Hepatocyte (in vitro differentiated cells): ENCODE data around the gene FMO3. TPM values are rescaled to one million over a fixed set of nuclear protein-coding genes. Genes with fewer than 3 reads are reported as not detected.
A peak's percentile ranks its signal among the peaks of the same experiment; 100 is the strongest.

Source experiments
- DNase-seq: peaks from one replicate; pipeline ENCODE4 v3.0.0-alpha.2; 2016; ENCODE audit warnings: low spot score
- H2AFZ ChIP-seq: fragments of 200-600 bp; sonication (generic); 2 replicates; pipeline ENCODE4 v1.6.0; 2016; ENCODE audit warnings: antibody characterized with exemption, mild to moderate bottlenecking
- H3K27ac ChIP-seq: fragments of 200-600 bp; sonication (generic); 2 replicates; pipeline ENCODE4 v1.5.1; 2016; ENCODE audit warnings: mild to moderate bottlenecking
- H3K27me3 ChIP-seq: fragments of 200-600 bp; sonication (generic); 2 replicates; pipeline ENCODE4 v1.6.1; 2016
- H3K36me3 ChIP-seq: fragments of 200-600 bp; sonication (generic); replicated peaks from 2 replicates; pipeline ENCODE4 v1.5.1; 2016; ENCODE audit warnings: low read depth; ENCODE audit not compliant: insufficient read depth
- H3K4me1 ChIP-seq: fragments of 200-600 bp; sonication (generic); 2 replicates; pipeline ENCODE4 v1.5.1; 2016; ENCODE audit warnings: mild to moderate bottlenecking, moderate library complexity; ENCODE audit not compliant: insufficient read depth
- H3K4me2 ChIP-seq: fragments of 200-600 bp; sonication (generic); 2 replicates; pipeline ENCODE4 v1.6.0; 2016
- H3K4me3 ChIP-seq: fragments of 200-600 bp; sonication (generic); 2 replicates; pipeline ENCODE4 v1.5.1; 2016; ENCODE audit warnings: mild to moderate bottlenecking
- H3K79me2 ChIP-seq: fragments of 200-600 bp; sonication (generic); 2 replicates; pipeline ENCODE4 v1.6.0; 2017; ENCODE audit warnings: mild to moderate bottlenecking
- H3K9me2 ChIP-seq: fragments of 200-600 bp; sonication (generic); replicated peaks from 2 replicates; pipeline ENCODE4 v1.6.0; 2017; ENCODE audit warnings: mild to moderate bottlenecking; ENCODE audit not compliant: insufficient read depth
- H3K9me3 ChIP-seq: fragments of 200-600 bp; sonication (generic); 2 replicates; pipeline ENCODE4 v1.5.1; 2016; ENCODE audit warnings: low read depth, mild to moderate bottlenecking
- H4K20me1 ChIP-seq: fragments of 200-600 bp; sonication (generic); 2 replicates; pipeline ENCODE4 v1.6.0; 2016; ENCODE audit warnings: mild to moderate bottlenecking; ENCODE audit not compliant: insufficient read depth, poor library complexity, severe bottlenecking
- EZH2 ChIP-seq: fragments of 200-600 bp; sonication (generic); IDR thresholded peaks from 2 replicates; pipeline ENCODE4 v1.6.1; 2016; ENCODE audit warnings: antibody characterized with exemption, mild to moderate bottlenecking, borderline replicate concordance
- EZH2phosphoT487 ChIP-seq: fragments of 200-600 bp; sonication (generic); IDR thresholded peaks from one replicate; pipeline ENCODE4 v1.6.1; 2018; ENCODE audit warnings: antibody characterized with exemption, mild to moderate bottlenecking, low read depth, moderate library complexity; ENCODE audit not compliant: unreplicated experiment, severe bottlenecking
- WGBS: methylation state at CpG from one replicate; pipeline ENCODE4 v1.1.6; 2016; ENCODE audit warnings: low lambda C conversion rate; ENCODE audit errors: missing lambda C conversion rate; 5-methylcytosine and 5-hydroxymethylcytosine counted together
- polyA plus RNA-seq: library from polyadenylated mRNA; unstranded; fragments of >200 nt; fragmentation: Nextera tagmentation; extraction: Ambion mirVana; gene quantifications from 2 replicates; pipeline ENCODE4 v1.2.1, GENCODE V29; 2016
- total RNA-seq: library from RNA; depleted of rRNA; stranded (reverse); fragments of >200 nt; gene quantifications from 2 replicates; pipeline ENCODE4 v1.2.3, GENCODE V29; 2014
- TF ChIP-seq, protein P1 (sequence below): fragments of 200-600 bp; sonication (generic); IDR thresholded peaks from 2 replicates; pipeline ENCODE4 v1.5.1; 2016; ENCODE audit warnings: antibody characterized with exemption, mild to moderate bottlenecking; ENCODE audit not compliant: poor library complexity

Gene FMO3
- total and polyA plus RNA-seq, 2 experiments from 2014 or later = 0.52 to 1.6 TPM

DNA sequence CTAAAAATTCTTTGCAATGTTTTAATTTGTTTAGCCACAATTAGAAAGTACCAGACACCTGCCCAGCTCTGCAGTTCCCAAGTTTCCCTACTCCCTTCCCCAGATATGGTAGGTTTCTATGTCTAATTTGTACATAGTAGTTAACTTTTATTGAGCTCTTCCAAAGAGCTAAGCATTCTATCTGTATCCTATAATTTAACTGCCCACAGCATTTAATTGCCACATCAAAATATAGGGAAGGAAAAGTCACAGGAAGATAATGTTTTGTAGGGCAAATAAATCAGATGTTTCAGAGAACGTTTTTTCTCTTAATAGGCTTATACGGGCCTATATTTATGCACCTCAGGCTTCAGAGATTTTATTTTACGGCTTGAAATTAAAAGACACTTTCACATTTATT, 15.7 kb upstream of the FMO3 start:
- no peak overlapping the region for H2AFZ ChIP-seq
- H3K79me2 ChIP-seq = no peaks in the 10 kb centered on the region
- H3K27ac ChIP-seq = no peak overlapping the region
- no peaks in the 10 kb centered on the region for H3K4me1 ChIP-seq
- H4K20me1 ChIP-seq = no peaks in the 10 kb centered on the region
- TF ChIP-seq EZH2phosphoT487 = no peak
- TF ChIP-seq, protein P1, sequence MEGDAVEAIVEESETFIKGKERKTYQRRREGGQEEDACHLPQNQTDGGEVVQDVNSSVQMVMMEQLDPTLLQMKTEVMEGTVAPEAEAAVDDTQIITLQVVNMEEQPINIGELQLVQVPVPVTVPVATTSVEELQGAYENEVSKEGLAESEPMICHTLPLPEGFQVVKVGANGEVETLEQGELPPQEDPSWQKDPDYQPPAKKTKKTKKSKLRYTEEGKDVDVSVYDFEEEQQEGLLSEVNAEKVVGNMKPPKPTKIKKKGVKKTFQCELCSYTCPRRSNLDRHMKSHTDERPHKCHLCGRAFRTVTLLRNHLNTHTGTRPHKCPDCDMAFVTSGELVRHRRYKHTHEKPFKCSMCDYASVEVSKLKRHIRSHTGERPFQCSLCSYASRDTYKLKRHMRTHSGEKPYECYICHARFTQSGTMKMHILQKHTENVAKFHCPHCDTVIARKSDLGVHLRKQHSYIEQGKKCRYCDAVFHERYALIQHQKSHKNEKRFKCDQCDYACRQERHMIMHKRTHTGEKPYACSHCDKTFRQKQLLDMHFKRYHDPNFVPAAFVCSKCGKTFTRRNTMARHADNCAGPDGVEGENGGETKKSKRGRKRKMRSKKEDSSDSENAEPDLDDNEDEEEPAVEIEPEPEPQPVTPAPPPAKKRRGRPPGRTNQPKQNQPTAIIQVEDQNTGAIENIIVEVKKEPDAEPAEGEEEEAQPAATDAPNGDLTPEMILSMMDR = no peak
- TF ChIP-seq EZH2 = no peak
- H3K4me3 ChIP-seq = no peak overlapping the region
- WGBS = 83% methylated on average over 3 of the region's 3 CpGs
- H3K4me2 ChIP-seq = no peak overlapping the region
- no peaks in the 10 kb centered on the region for H3K36me3 ChIP-seq
- H3K9me2 ChIP-seq = no peaks in the 10 kb centered on the region
- H3K9me3 ChIP-seq = no peaks in the 10 kb centered on the region
- H3K27me3 ChIP-seq = no peaks in the 10 kb centered on the region
- no peak for DNase-seq

GRCh38 chr1:171081314-171081753, 9.4 kb upstream of the FMO3 start:
- DNase-seq = peak; percentile 46
- peak overlapping the region; percentile 63 for H3K27ac ChIP-seq
- no peaks in the 10 kb centered on the region for H3K9me2 ChIP-seq
- H3K4me1 ChIP-seq = peaks cover 21% of the 10 kb centered on the region
- peak overlapping the region; percentile 4 for H2AFZ ChIP-seq
- peak overlapping the region; percentile 5 for H3K4me2 ChIP-seq
- H4K20me1 ChIP-seq = no peaks in the 10 kb centered on the region
- H3K4me3 ChIP-seq = no peak overlapping the region
- no peaks in the 10 kb centered on the region for H3K36me3 ChIP-seq
- H3K27me3 ChIP-seq = no peaks in the 10 kb centered on the region
- no peak for TF ChIP-seq EZH2
- no peak for TF ChIP-seq EZH2phosphoT487
- TF ChIP-seq, protein P1 = peak; percentile 61
- no peaks in the 10 kb centered on the region for H3K9me3 ChIP-seq
- H3K79me2 ChIP-seq = no peaks in the 10 kb centered on the region

- H3K9me2 ChIP-seq = no peaks in the 10 kb centered on the region
- no peak for TF ChIP-seq EZH2
- no peak for TF ChIP-seq EZH2phosphoT487
- TF ChIP-seq, protein P1 = no peak
- H3K36me3 ChIP-seq = no peaks in the 10 kb centered on the region
- H3K4me3 ChIP-seq = no peak overlapping the region
- peak overlapping the region; percentile 11 for H2AFZ ChIP-seq
- H3K9me3 ChIP-seq = no peaks in the 10 kb centered on the region
- H3K27ac ChIP-seq = peak overlapping the region; percentile 63
- no peaks in the 10 kb centered on the region for H3K79me2 ChIP-seq
- no peaks in the 10 kb centered on the region for H4K20me1 ChIP-seq
- WGBS = 53% methylated on average over 7 of the region's 7 CpGs
- H3K27me3 ChIP-seq = no peaks in the 10 kb centered on the region
- peaks cover 21% of the 10 kb centered on the region for H3K4me1 ChIP-seq
- DNase-seq = no peak
- peak overlapping the region; percentile 5 for H3K4me2 ChIP-seq
These were observed 8.9 kb upstream of the FMO3 start for GRCh38 chr1:171081763-171082201.

DNA sequence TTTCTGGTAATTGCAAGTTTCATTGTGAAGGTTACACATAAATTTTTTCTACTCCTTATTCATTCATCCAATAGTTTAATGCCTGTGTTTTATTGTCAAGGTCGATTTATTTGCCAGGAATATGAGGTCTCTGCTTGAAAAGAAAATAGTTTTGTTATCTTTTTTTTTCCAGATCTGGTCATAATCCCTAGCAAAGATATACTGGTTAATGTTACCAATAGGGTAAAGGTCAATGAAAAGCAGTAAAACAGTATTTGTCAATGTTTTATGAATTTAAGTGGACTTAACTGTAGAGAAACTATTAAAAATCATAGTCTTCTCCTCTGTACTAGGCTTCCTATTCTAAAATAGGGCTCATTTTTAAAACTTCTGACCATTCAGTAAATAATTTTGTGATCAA, 8.1 kb upstream of the FMO3 start:
- Histone ChIP-seq H3K27me3 (no peaks in the 10 kb centered on the region), H3K9me2 (no peaks in the 10 kb centered on the region), H3K27ac (peak overlapping the region; percentile 63), H3K4me2 (no peak overlapping the region), H3K36me3 (no peaks in the 10 kb centered on the region), H4K20me1 (no peaks in the 10 kb centered on the region), H3K79me2 (no peaks in the 10 kb centered on the region), H3K4me1 (peaks cover 21% of the 10 kb centered on the region), H3K4me3 (no peak overlapping the region), H3K9me3 (no peaks in the 10 kb centered on the region), H2AFZ (no peak overlapping the region)
- TF ChIP-seq, protein P1 = no peak
- TF ChIP-seq EZH2 (no peak), EZH2phosphoT487 (no peak)
- WGBS = 57% methylated on average over 1 of the region's 1 CpG
- no peak for DNase-seq
